ENCODE data around the gene RPS24.
"Not testable (repeated sequence)": the region's sequence is repeated elsewhere in the genome, so short reads cannot be mapped to it uniquely, and the experiment has no call there.

RPS24 gene

DNA sequence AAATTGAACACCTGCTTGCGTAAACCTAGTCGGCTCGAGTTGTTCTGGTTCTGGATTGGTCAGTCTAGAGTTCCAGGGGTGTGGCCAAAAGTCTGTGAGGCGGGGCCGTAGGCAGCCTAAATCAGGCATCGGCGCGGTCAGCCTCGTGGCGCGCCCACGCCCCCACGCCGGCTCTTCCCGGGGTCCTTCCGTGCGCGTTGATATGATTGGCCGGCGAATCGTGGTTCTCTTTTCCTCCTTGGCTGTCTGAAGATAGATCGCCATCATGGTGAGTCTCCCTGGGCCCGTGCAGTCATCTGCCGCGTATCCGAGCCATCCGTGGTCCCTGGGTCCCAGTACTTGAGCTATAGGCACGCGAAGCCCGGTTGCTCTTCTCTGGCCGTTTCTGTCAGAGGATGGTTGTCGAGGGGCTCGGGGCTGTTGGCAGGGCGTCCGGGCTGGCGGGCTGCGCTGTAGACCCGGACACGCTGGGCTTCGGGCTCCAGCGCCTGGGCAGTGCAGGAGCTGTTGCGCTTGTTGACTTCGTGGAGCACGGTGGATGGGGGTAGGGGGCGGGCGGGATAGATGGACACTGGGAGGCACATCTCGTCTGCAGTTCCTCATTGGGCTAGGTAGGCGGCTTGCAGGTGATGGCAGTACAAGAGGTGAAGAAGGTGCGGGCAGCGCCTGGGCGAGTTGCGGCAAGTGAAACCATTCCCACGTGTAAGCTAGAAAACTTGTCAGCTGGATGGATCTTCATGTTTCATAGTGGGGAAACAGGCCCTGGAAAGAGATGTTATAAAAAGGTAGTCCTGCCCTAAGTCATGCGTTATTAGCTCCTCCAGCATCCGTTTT is at the start of gene RPS24:
Gene RPS24 (plus strand): TSS at position 227 of the 834 bp plus-strand sequence. CDS start 39 bp downstream, at position 266.
- DNase-seq: peak; percentile 95

- no peak for DNase-seq
These were observed 48.7 kb upstream of the RPS24 start for GRCh38 chr10:77984986-77985385.

GRCh38 chr10:77987671-77988255 is 45.9 kb upstream of the RPS24 start:
- DNase-seq: no peak

DNA sequence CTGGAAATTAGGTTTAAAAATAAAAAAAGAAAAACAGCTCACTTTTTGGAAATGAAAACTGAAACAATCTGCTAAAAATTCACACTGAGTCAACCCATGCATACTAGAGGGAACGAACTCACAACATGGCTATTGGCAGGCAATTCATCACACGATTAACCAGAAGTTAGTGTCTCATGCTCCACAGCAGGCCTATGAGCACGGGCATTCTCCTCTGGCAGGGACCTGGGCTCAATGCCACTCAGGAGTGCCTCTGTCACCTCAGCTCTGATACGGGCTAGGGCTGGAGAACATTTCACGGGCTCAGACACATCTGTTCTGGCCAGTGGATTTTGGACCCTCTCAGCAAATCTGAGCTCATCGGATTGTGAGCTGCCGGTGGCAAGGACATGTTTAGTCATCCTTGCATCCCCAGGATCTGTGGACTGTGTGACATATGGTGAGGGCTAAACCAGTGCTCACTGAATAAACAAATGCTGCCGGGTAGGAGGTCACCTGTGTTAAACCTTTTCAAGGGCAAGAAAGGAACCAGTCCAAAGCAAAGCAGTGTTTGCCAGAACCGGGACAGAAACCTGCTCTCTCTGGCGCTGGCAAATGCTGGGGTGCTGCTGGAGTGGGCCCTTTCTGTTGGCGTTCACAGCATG is 44.5 kb upstream of the RPS24 start:
- no peak for DNase-seq

GRCh38 chr10:77993620-77994019 is 40.0 kb upstream of the RPS24 start:
- DNase-seq: no peak

- DNase-seq: not testable (repeated sequence)
These were observed 34.9 kb upstream of the RPS24 start for GRCh38 chr10:77998780-77999179.

DNA sequence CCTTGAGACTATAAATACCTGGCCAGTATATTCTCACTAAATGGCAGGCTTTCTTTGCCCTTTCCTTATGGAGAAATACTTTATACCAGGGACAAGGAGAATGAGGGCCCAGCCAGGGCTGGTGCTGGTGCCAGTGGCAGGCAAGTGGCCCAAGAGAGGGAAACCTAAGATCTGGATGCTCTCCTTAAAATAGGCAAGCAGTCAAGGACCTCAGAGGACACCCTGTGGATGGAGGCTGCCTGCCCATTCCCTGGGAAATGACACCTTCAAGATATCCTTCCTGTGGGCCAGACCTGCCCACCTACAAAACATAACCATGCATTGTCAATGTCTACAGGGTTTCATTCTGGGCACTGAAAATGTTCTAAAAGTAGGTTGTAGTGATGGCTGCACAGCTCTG is 33.5 kb upstream of the RPS24 start:
- DNase-seq: no peak

DNA sequence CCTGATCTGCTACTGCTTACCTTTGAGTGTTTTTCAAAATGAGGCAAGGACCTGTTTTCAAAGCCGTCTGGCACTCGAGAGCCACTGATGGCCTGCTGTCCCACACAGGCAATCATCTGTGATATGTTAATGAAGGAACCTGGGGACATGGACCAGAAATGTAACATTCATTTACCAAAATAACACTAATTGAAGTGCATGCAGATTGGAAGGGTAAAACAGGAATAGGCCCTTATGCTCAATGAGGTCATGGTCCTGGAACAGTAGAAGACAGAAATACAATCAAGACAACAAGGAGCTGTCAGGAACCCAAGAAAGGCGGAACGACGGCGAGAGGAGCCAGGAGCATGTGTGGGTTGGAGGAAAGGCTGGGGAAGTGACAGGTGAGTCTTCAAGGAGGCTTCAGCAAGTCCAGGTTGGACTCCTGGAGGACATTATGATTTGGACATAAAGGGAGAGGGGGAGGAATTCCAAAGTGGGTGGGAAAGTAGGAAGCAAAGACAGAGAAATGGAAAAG is 32.6 kb upstream of the RPS24 start:
- no peak for DNase-seq

- DNase-seq: no peak
These were observed 30.9 kb upstream of the RPS24 start for GRCh38 chr10:78002541-78003288.

GRCh38 chr10:78004215-78005026 is 29.2 kb upstream of the RPS24 start:
- no peak for DNase-seq

- no peak for DNase-seq
These were observed 26.5 kb upstream of the RPS24 start for GRCh38 chr10:78007172-78007571.

DNA sequence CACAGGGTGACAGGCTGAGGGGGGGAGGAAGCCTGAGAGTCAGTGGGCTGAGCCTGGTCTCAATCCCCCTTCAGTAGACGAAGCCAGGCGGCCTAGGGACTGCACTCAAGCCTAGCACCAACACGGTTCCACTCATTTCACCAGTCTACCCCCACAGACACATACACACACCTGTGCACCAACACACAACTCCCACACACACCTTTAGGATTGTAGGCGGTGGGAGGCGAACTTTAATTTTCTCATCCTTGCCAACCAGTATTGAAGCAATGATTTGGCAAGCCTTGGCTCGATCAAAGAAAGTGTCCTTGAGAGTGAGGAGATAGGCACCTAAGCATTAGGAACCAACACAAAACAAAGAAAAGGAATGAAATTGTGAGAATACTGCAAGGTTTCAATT is 24.0 kb upstream of the RPS24 start:
- DNase-seq: no peak

DNA sequence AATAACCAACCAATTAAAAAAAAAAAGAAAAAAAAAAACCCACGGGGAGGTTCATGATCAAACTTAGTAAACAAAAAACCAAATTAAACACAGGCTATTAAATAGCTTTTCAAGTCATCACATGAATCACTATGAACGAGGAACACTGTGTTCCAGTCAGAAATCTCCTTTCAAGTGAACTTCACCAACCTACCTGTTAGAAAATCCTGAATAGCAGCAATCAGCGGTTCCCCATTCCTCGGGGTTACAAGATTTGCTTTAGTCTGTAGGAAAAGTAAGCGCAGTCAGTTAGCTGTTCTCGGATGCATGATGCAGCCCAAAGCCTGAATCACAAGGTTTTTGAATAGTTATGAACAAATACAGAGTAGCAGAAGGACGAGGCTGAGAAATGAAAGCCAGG is 23.4 kb upstream of the RPS24 start:
- no peak for DNase-seq

DNA sequence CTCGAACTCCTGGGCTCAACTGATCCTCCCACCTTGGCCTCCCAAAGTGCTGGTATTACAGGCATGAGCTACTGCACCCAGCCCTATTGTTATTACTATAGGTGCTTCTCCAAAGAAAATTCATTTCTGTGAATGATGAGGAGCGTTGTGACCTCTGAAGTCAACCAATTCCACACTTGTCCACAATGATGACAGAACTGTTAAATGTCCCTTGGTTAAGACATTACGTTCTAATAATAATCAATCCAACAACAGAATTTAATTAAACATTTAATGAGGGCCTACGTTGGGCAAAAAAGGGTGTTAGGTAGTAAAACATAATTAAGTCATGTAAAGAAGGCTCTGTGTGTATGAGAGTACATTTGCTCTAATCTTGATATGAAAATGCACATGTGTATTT is 22.6 kb upstream of the RPS24 start:
- no peak for DNase-seq

GRCh38 chr10:78013564-78013963 is 20.1 kb upstream of the RPS24 start:
- no peak for DNase-seq

- DNase-seq: no peak
These were observed 18.1 kb upstream of the RPS24 start for GRCh38 chr10:78015546-78015945.

GRCh38 chr10:78017856-78018255 is 15.8 kb upstream of the RPS24 start:
- no peak for DNase-seq

DNA sequence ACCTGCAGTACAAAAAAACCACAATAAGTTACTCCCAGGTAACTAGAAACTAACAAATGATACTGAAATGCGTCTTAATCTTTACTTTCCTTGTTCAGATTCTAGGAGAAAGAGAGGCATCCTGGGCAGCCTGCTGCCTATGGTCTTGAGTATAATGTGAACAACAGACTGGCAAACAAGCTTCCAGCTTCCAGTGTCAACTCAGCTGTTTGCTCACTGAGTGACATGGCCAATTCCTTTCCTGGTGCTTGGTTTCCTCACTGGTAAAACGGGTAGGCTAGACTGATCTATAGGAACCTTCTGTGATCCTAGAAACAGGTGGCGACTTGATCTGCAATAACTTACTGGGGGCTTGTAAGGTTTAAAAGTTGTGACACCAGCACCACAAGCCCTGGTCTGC is 14.4 kb upstream of the RPS24 start:
- DNase-seq: no peak

DNA sequence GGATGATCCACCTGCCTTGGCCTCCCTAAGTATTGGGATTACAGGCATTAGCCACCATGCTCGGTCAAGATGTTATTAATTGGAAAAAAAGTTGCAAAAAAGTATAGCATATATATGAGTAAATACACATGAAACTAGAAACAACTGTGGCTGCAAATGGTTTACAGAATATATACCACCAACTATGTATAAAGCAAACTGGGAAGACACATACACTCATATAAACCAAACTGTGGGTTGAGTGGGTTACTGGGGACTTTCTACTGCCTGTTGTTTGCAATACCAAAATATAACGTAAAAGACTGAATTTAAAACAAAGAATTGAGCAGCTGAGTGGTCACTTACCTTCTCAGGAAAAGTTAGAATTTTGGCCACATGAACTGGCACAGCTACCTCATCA is 12.5 kb upstream of the RPS24 start:
- no peak for DNase-seq

DNA sequence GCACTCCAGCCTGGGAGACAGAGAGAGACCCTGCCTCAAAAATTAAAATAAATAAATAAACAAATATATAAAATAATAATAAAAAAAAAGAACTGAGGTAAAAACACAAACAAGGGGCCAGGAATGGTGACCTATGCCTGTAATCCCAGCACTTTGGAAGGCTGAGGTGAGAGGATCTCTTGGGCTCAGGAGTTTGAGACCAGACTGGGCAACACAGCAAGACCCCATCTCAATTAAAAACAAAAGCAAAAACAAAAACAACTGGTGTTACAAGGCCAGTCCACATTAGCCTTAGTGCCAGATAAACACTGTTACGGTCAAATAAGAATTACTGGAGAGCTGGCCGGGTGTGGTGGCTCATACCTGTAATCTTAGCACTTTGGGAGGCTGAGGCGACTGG is 9.9 kb upstream of the RPS24 start:
- DNase-seq: no peak

DNA sequence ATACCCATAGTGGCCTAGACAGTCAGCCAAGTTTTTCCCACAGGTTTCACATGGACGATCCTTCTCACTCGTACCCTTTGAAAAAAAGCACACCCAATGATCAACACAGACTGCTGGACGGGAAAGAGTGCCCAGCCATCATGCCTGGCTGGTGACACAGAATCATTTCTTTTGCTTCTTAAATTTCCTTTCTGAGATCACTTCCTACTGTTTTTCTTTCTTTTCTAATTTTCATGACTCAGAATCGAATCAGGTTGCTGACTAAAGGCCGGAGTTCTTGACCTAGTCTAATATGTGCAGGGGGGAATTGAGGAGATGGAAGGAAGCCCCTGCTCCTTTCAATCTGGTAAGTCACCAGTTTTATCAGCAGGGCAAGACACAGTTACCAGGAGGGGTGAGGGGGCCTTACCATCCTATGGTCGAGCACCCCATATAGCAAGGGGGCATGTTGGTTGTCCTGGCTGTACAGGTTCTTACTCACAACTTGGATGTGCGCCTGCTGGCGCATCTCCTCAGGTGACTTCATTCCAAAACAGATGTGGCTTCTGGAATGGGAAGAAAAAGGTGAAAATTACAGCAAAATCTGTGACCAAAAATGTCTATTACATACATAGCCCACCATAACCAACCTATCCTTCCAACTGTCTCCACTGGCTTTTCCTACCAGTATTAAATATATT is 7.8 kb upstream of the RPS24 start:
- DNase-seq: no peak

Data from T1000 (cell line).